HG03558 (cell line): ENCODE data around the gene DIP2C.
"Not testable (repeated sequence)": the region's sequence is repeated elsewhere in the genome, so short reads cannot be mapped to it uniquely, and the experiment has no call there.

ENCODE experiments used
- ATAC-seq: cut with Tn5 transposase; IDR thresholded peaks from one replicate; pipeline ENCODE4 v1.9.1; 2021; ENCODE audit warnings: moderate number of reproducible peaks; ENCODE audit not compliant: unreplicated experiment; ENCODE audit errors: extremely low read depth

Gene DIP2C

GRCh38 chr10:442209-442608 lies 247.3 kb downstream of the DIP2C start:
- ATAC-seq: no peak

GRCh38 chr10:441659-442058 lies 247.8 kb downstream of the DIP2C start:
- ATAC-seq: no peak

DNA sequence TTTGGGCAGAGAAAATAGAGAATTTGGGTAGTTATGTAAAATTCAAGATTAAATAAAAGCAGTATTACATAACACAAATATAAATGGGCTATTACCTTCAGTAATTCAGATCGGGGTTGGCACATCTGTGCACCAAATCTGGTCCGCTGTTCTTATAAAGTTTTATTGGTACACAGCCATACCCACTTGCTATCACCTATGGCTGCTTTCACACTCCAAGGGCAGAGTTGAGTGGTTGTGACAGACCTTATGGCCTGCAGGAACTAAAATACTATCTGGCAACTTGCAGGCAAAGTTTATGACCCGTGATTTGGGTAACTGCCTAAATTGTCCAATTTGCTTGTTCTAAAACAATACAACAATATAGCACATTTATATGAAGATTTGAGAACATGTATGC lies 249.3 kb downstream of the DIP2C start:
- no peak for ATAC-seq

DNA sequence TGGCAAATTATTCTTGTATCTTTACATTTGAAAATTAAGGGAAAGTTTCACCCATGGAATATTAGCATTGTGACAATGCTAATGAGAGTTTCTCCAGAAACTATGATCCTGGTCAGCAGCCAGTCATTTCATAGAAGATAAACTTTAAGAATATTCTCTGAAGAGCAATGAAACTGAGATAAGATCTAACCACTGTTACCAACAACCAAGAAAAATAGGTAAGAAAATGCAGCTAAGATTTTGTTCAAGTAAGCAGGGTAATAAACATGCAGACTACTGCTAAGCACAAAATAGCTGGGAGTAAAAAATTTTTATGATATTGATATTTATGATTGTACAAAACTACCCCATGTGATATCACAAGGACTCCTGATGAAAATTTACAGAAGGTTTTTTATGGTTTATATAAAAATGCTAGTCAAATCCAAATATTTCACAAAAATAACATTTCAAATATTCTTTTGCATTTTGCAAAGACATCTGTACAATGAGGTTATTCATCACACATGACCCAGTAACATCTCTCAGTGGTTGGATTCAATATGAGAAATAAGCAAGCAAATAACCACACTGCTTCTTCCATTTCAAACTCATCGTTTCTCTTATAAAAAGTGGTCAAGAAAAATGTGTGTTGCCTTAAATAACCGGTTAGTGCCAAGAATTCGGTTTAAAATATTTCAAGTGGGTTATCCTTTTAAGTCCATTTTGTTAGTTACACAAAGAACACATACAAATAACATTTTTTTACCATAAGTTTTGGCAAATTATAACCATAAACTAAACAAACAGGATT lies 251.6 kb downstream of the DIP2C start:
- ATAC-seq: no peak

- no peak for ATAC-seq
These were observed 252.4 kb downstream of the DIP2C start for GRCh38 chr10:436911-437665.

GRCh38 chr10:436013-436697 lies 253.3 kb downstream of the DIP2C start:
- no peak for ATAC-seq

GRCh38 chr10:435397-435796 lies 254.1 kb downstream of the DIP2C start:
- ATAC-seq: no peak

DNA sequence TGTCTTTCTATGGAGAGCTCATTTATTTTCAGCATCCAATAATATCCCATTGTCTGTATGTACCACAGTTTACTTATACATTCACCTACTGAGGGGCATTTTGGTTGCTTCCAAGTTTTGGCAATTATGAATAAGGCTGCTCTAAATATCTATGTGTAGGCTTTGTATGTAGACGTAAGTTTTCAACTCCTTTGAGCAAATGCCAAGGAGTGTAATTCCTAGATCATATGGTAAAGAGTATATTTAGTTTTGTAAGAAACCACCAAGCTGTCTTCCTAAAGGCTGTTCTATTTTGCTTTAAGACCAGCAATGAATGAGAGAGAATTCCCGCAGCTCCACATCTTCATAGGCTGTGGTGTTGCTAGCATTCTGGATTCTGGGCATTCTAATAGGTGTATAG lies 259.8 kb downstream of the DIP2C start:
- ATAC-seq: no peak

- no peak for ATAC-seq
These were observed 261.5 kb downstream of the DIP2C start for GRCh38 chr10:427761-428519.

- ATAC-seq: not testable (repeated sequence)
These were observed 264.1 kb downstream of the DIP2C start for GRCh38 chr10:425365-425764.

GRCh38 chr10:424724-425123 lies 264.7 kb downstream of the DIP2C start:
- ATAC-seq: not testable (repeated sequence)

- ATAC-seq: no peak
These were observed 266.3 kb downstream of the DIP2C start for GRCh38 chr10:423178-423577.

GRCh38 chr10:422675-423074 lies 266.8 kb downstream of the DIP2C start:
- ATAC-seq: no peak

DNA sequence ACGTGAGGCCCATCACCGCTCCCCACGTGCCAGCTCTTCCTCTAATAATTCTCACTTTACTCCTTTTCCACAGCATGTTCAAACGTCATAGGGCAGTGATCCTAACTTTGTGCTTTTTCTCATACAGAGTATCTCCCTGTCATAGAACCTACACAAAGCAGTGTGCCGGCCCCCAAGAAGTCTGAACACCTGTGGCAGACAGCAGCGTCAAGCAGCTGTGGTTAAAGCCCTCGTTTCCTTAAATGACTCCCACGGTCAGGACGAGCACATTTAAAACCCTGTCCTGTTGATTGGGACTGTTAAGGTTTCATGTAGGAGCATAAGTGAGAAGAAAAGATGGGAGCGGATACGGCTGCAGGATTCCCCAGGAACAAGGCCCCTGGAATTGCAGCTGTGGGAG lies 267.2 kb downstream of the DIP2C start:
- no peak for ATAC-seq

DNA sequence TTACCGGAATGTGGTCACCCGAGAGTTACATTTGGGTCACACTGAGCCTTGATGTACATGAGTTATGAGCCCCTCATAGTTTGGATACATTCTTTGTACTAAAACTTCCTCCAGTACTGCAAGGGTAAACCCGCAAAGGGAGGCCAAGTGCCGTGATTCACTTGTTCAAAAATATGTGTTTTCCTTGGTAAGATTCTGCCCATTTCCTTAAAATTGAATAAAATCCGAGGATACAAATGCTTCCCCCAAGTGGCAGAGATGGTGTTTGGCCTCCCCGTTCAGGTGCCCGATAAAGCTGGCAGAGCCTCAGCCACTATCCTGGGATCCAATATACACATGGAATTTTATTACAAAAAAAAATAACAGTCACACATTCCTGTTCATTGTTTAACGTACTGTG lies 268.3 kb downstream of the DIP2C start:
- ATAC-seq: no peak

- no peak for ATAC-seq
These were observed 269.0 kb downstream of the DIP2C start for GRCh38 chr10:420154-421121.

GRCh38 chr10:418894-419293 lies 270.6 kb downstream of the DIP2C start:
- ATAC-seq: no peak

DNA sequence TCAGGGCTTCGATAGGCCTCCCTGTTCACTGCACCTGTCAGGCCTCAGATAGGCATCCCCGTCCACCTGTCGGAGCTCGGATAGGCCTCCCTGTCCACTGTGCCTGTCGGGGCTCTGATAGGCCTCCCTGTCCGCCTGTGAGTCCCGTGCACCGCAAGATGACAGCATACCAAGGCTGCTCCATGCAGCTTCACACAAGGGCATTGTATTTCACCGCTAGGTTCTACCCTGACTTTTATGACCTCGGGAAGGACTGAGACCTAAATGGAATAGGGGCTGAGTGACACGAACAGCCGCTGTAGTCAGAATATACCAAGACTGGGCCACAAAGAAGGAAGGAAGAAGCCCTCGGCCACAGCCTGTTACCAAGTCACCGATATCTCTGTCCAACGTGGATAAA lies 271.2 kb downstream of the DIP2C start:
- ATAC-seq: no peak

DNA sequence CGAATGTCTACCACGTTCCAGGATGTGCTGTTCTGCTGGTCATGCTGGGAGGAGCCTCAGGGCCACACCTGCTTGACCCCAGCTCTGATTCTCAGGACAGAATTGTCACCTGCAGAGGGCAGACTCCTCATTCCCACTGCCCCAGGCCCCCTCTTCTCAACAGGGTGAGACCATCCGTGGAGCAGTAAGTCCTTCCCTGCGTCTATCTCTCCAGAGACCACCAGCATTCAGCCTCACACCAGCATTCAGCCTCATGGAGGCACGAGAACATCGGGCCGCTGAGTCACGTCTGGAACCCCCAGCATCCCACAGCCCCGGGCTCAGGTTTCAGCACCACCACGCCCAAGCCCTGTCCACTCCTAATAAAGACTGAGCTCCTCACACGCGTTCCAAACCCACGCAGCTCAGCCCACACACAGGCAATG lies 273.4 kb downstream of the DIP2C start:
- ATAC-seq: no peak
